Karpas-422 (cell line): ENCODE data around the gene PACRG. TPM values are rescaled to one million over a fixed set of nuclear protein-coding genes. Genes with fewer than 3 reads are reported as not detected.

Experiments
- DNase-seq: peaks from one replicate; pipeline ENCODE4 v3.0.0-alpha.2; 2015
- H2AFZ ChIP-seq: fragments of 200-600 bp; sonication (generic); 2 replicates; pipeline ENCODE4 v1.6.1; 2014; ENCODE audit warnings: antibody characterized with exemption, low read length, mixed read lengths
- H3K27ac ChIP-seq: fragments of 200-600 bp; sonication (generic); 2 replicates; pipeline ENCODE4 v1.5.1; 2014; ENCODE audit warnings: mild to moderate bottlenecking, low read length, moderate library complexity
- H3K27me3 ChIP-seq: fragments of 200-600 bp; sonication (generic); 2 replicates; pipeline ENCODE4 v1.6.1; 2014; ENCODE audit warnings: low read length, mixed read lengths
- H3K36me3 ChIP-seq: fragments of 200-600 bp; sonication (generic); 2 replicates; pipeline ENCODE4 v1.6.1; 2014; ENCODE audit warnings: low read length, mixed read lengths; ENCODE audit not compliant: insufficient read depth
- H3K4me1 ChIP-seq: fragments of 200-600 bp; sonication (generic); 2 replicates; pipeline ENCODE4 v1.6.1; 2014; ENCODE audit warnings: mild to moderate bottlenecking, low read length, mixed read lengths
- H3K4me2 ChIP-seq: fragments of 200-600 bp; sonication (generic); 2 replicates; pipeline ENCODE4 v1.6.1; 2014; ENCODE audit warnings: low read length, low read depth, mild to moderate bottlenecking; ENCODE audit not compliant: poor library complexity, severe bottlenecking
- H3K4me3 ChIP-seq: fragments of 200-600 bp; sonication (generic); 2 replicates; pipeline ENCODE4 v1.5.1; 2014; ENCODE audit warnings: mild to moderate bottlenecking, antibody characterized with exemption, low read length, mixed read lengths
- H3K79me2 ChIP-seq: fragments of 200-600 bp; sonication (generic); 2 replicates; pipeline ENCODE4 v1.6.1; 2014; ENCODE audit warnings: mild to moderate bottlenecking, low read length, mixed read lengths
- H3K9ac ChIP-seq: fragments of 200-600 bp; sonication (generic); 2 replicates; pipeline ENCODE4 v1.6.0; 2014; ENCODE audit warnings: low read length
- H3K9me2 ChIP-seq: fragments of 200-600 bp; sonication (generic), shearing (Covaris generic); replicated peaks from 2 replicates; pipeline ENCODE4 v1.6.0; 2014; ENCODE audit warnings: mild to moderate bottlenecking, low read length, moderate library complexity; ENCODE audit not compliant: insufficient read depth
- H3K9me3 ChIP-seq: fragments of 300-700, 200-600 bp; sonication (generic); 2 replicates; pipeline ENCODE4 v1.6.1; 2014; ENCODE audit warnings: low read length, mixed read lengths
- H4K20me1 ChIP-seq: fragments of 200-600 bp; sonication (generic); 2 replicates; pipeline ENCODE4 v1.6.1; 2014; ENCODE audit warnings: mild to moderate bottlenecking, antibody characterized with exemption, low read length, low read depth; ENCODE audit not compliant: insufficient read depth
- total RNA-seq: library from RNA; depleted of rRNA; stranded (reverse); fragments of >200 nt; shearing (Covaris generic); gene quantifications from 2 replicates; pipeline ENCODE4 v1.2.3, GENCODE V29; 2014; ENCODE audit warnings: low replicate concordance

The PACRG gene
- total RNA-seq, 1 experiment from 2014 or later: not detected

- peaks cover 9% of the 10 kb centered on the region for H3K9me3 ChIP-seq
- no peaks in the 10 kb centered on the region for H3K79me2 ChIP-seq
- no peak overlapping the region for H3K4me2 ChIP-seq
- H3K4me1 ChIP-seq: no peaks in the 10 kb centered on the region
- H3K27ac ChIP-seq: no peak overlapping the region
- H3K27me3 ChIP-seq: no peaks in the 10 kb centered on the region
- no peaks in the 10 kb centered on the region for H4K20me1 ChIP-seq
- DNase-seq: no peak
- H3K9me2 ChIP-seq: no peaks in the 10 kb centered on the region
- H3K36me3 ChIP-seq: no peaks in the 10 kb centered on the region
- no peak overlapping the region for H3K4me3 ChIP-seq
- H2AFZ ChIP-seq: no peak overlapping the region
- H3K9ac ChIP-seq: no peak overlapping the region
These were observed 176.4 kb downstream of the PACRG start for GRCh38 chr6:162904069-162904663.

- no peaks in the 10 kb centered on the region for H3K27me3 ChIP-seq
- no peaks in the 10 kb centered on the region for H3K36me3 ChIP-seq
- H3K27ac ChIP-seq: no peak overlapping the region
- H3K4me3 ChIP-seq: no peak overlapping the region
- no peak overlapping the region for H2AFZ ChIP-seq
- no peaks in the 10 kb centered on the region for H4K20me1 ChIP-seq
- H3K4me2 ChIP-seq: no peak overlapping the region
- no peaks in the 10 kb centered on the region for H3K4me1 ChIP-seq
- no peak for DNase-seq
- no peaks in the 10 kb centered on the region for H3K9me2 ChIP-seq
- H3K9ac ChIP-seq: no peak overlapping the region
- peaks cover 11% of the 10 kb centered on the region for H3K9me3 ChIP-seq
- H3K79me2 ChIP-seq: no peaks in the 10 kb centered on the region
These were observed 178.7 kb downstream of the PACRG start for GRCh38 chr6:162906479-162906878.

GRCh38 chr6:162907876-162908481 is 180.2 kb downstream of the PACRG start:
- H3K79me2 ChIP-seq: no peaks in the 10 kb centered on the region
- no peaks in the 10 kb centered on the region for H3K4me1 ChIP-seq

GRCh38 chr6:162913206-162913605 is 185.4 kb downstream of the PACRG start:
- no peak for DNase-seq
- H3K27ac ChIP-seq: no peak overlapping the region
- H4K20me1 ChIP-seq: no peaks in the 10 kb centered on the region
- no peaks in the 10 kb centered on the region for H3K36me3 ChIP-seq
- H3K4me3 ChIP-seq: no peak overlapping the region
- no peaks in the 10 kb centered on the region for H3K9me2 ChIP-seq
- no peaks in the 10 kb centered on the region for H3K79me2 ChIP-seq
- H3K4me2 ChIP-seq: no peak overlapping the region
- H3K9me3 ChIP-seq: peaks cover 21% of the 10 kb centered on the region
- no peaks in the 10 kb centered on the region for H3K4me1 ChIP-seq
- no peaks in the 10 kb centered on the region for H3K27me3 ChIP-seq
- H2AFZ ChIP-seq: no peak overlapping the region
- H3K9ac ChIP-seq: no peak overlapping the region

More at GRCh38 chr6:162907876-162908481, 180.2 kb downstream of the PACRG start:
- no peak overlapping the region for H2AFZ ChIP-seq
- H3K27me3 ChIP-seq: no peaks in the 10 kb centered on the region
- DNase-seq: peak; percentile 72
- peaks cover 11% of the 10 kb centered on the region for H3K9me3 ChIP-seq
- no peaks in the 10 kb centered on the region for H3K36me3 ChIP-seq
- H3K27ac ChIP-seq: no peak overlapping the region
- no peak overlapping the region for H3K9ac ChIP-seq
- H3K4me3 ChIP-seq: no peak overlapping the region
- H3K9me2 ChIP-seq: no peaks in the 10 kb centered on the region
- no peak overlapping the region for H3K4me2 ChIP-seq
- no peaks in the 10 kb centered on the region for H4K20me1 ChIP-seq

GRCh38 chr6:162917506-162917905 is 189.7 kb downstream of the PACRG start:
- no peak overlapping the region for H3K4me3 ChIP-seq

GRCh38 chr6:162921062-162921461 is 193.3 kb downstream of the PACRG start:
- Histone ChIP-seq H3K4me3 (no peak overlapping the region), H3K9me2 (no peaks in the 10 kb centered on the region), H3K4me2 (no peak overlapping the region), H3K36me3 (no peaks in the 10 kb centered on the region), H3K9me3 (peaks cover 23% of the 10 kb centered on the region), H3K27ac (no peak overlapping the region), H3K27me3 (no peaks in the 10 kb centered on the region), H2AFZ (no peak overlapping the region), H4K20me1 (no peaks in the 10 kb centered on the region), H3K79me2 (no peaks in the 10 kb centered on the region), H3K4me1 (no peaks in the 10 kb centered on the region), H3K9ac (no peak overlapping the region)
- no peak for DNase-seq

More at GRCh38 chr6:162917506-162917905, 189.7 kb downstream of the PACRG start:
- H3K9me3 ChIP-seq: peaks cover 10% of the 10 kb centered on the region
- no peaks in the 10 kb centered on the region for H3K9me2 ChIP-seq
- no peak overlapping the region for H3K9ac ChIP-seq
- H3K4me2 ChIP-seq: no peak overlapping the region
- no peaks in the 10 kb centered on the region for H3K27me3 ChIP-seq
- no peaks in the 10 kb centered on the region for H3K4me1 ChIP-seq
- no peaks in the 10 kb centered on the region for H4K20me1 ChIP-seq
- H2AFZ ChIP-seq: no peak overlapping the region
- no peak for DNase-seq
- no peak overlapping the region for H3K27ac ChIP-seq
- no peaks in the 10 kb centered on the region for H3K36me3 ChIP-seq
- no peaks in the 10 kb centered on the region for H3K79me2 ChIP-seq

- no peaks in the 10 kb centered on the region for H3K9me2 ChIP-seq
- no peaks in the 10 kb centered on the region for H4K20me1 ChIP-seq
- peaks cover 23% of the 10 kb centered on the region for H3K9me3 ChIP-seq
- no peaks in the 10 kb centered on the region for H3K27me3 ChIP-seq
- no peak overlapping the region for H2AFZ ChIP-seq
- no peak overlapping the region for H3K9ac ChIP-seq
- H3K27ac ChIP-seq: no peak overlapping the region
- no peak for DNase-seq
- no peak overlapping the region for H3K4me2 ChIP-seq
- H3K36me3 ChIP-seq: no peaks in the 10 kb centered on the region
- no peak overlapping the region for H3K4me3 ChIP-seq
- no peaks in the 10 kb centered on the region for H3K79me2 ChIP-seq
- no peaks in the 10 kb centered on the region for H3K4me1 ChIP-seq
These were observed 193.8 kb downstream of the PACRG start for GRCh38 chr6:162921510-162922040.

GRCh38 chr6:162922563-162923166 is 194.9 kb downstream of the PACRG start:
- no peak overlapping the region for H3K9ac ChIP-seq
- no peaks in the 10 kb centered on the region for H3K4me1 ChIP-seq
- no peak overlapping the region for H3K27ac ChIP-seq
- H3K36me3 ChIP-seq: no peaks in the 10 kb centered on the region
- no peak for DNase-seq
- H3K4me3 ChIP-seq: no peak overlapping the region
- H3K27me3 ChIP-seq: no peaks in the 10 kb centered on the region
- no peaks in the 10 kb centered on the region for H3K79me2 ChIP-seq
- no peaks in the 10 kb centered on the region for H3K9me2 ChIP-seq
- no peak overlapping the region for H2AFZ ChIP-seq
- H3K9me3 ChIP-seq: peaks cover 18% of the 10 kb centered on the region; the same call in 1 of the 2 replicates
- H3K4me2 ChIP-seq: no peak overlapping the region
- no peaks in the 10 kb centered on the region for H4K20me1 ChIP-seq
